HG02678 (cell line): ENCODE data around the gene CCNY.

Source experiments
- ATAC-seq: cut with Tn5 transposase; IDR thresholded peaks from one replicate; pipeline ENCODE4 v1.9.1; 2021; ENCODE audit warnings: mild to moderate bottlenecking, moderate library complexity; ENCODE audit not compliant: unreplicated experiment

The CCNY gene

DNA sequence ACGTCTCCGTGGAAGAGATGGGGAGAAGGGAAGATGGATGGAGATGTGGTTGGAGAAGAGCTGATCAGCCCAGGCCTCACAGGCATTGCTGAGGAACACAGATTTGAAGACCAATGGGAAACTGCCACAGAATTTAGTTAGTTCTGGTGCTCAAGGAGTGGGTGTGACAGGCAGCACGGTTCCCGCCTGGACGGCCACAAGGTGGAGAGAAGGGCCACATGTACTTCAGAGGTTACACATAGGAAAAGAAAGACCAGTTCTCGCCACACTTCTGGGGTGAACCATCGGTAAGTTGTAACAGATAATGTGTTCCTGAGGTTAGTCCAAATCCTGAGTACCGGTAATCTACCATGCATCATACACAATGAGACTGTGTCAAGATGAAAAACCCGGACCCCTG, 239.3 kb downstream of the CCNY start:
- no peak for ATAC-seq

GRCh38 chr10:35576730-35577129, 240.4 kb downstream of the CCNY start:
- ATAC-seq = no peak

- no peak for ATAC-seq
These were observed 241.8 kb downstream of the CCNY start for GRCh38 chr10:35577926-35578617.

DNA sequence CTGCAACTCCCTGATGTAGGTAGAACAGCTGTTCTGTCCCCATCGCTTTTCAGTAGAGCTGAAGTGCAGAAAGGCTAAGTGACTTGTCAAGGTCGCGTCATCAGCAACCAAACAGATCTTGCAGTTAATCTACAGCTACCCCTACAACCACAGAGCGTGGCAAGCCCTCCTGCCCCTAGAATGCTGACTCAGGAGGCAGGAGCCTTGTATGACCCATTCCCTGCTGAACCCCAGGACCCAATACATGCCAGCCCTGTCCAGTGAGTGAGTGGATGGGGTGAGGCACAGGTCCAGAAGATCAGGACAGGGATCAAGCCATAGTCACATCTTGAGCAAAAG, 242.3 kb downstream of the CCNY start:
- no peak for ATAC-seq

DNA sequence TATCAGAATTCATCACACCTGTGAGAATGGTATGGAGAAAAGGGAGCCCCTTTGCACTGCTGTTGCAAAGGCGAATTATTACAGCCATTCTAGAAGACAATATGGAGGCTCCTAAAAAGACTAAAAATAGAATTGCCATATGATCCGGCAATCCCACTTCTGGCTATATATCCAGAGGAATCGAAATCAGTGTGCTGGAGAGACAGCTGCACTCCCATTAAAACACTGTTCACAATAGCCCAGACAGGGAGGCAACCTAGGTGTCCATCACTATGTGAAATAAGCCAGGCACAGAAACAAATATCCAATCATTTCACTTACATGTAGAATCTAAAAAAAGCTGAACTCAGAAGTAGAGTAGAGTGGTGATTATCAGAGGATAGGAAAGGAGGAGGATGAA, 242.8 kb downstream of the CCNY start:
- no peak for ATAC-seq

GRCh38 chr10:35579726-35580422, 243.6 kb downstream of the CCNY start:
- ATAC-seq = no peak

- ATAC-seq = no peak
These were observed 244.1 kb downstream of the CCNY start for GRCh38 chr10:35580423-35580770.

DNA sequence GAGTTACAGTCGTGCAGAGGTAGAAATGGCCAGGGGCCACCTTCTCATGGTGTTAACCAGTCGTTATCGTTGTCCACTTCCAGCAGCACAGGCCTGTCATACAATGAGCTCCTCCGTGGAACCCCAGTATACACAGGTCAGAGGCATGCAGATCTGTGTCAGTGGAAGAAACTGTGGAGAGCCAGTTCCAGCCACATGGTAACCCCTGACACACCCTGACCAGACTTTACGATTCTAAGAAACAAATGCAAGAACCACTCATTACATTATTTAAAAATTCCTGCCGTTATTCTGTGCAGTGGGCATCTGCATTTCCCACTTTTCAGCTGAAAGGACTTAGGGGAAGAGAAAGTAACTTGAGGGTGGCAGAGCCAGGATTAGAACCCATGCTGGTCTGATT, 245.3 kb downstream of the CCNY start:
- no peak for ATAC-seq

- no peak for ATAC-seq
These were observed 248.6 kb downstream of the CCNY start for GRCh38 chr10:35584946-35585345.

DNA sequence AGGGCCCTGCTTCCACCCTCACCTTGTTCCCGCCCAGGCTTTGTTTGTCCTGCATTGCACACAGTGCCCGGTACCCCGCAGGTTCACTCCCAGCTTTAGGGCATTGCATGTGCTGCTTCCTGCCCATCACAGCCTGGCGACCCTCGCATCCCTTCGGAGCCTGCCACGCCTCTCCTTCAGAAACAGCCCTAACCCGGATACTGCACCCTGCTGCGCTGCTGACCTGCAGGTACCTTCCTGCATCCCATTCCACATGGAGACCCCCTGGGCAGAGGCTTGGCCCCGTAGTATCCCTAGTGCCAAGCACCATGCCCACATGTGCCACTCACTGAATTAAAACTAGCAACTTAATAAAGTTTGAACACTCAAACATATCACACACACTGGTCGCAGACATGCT, 249.0 kb downstream of the CCNY start:
- ATAC-seq = no peak

GRCh38 chr10:35585903-35586535, 249.7 kb downstream of the CCNY start:
- no peak for ATAC-seq

- no peak for ATAC-seq
These were observed 252.5 kb downstream of the CCNY start for GRCh38 chr10:35588836-35589235.

GRCh38 chr10:35592441-35592840, 256.1 kb downstream of the CCNY start:
- ATAC-seq = no peak

- no peak for ATAC-seq
These were observed 258.1 kb downstream of the CCNY start for GRCh38 chr10:35594115-35595079.

DNA sequence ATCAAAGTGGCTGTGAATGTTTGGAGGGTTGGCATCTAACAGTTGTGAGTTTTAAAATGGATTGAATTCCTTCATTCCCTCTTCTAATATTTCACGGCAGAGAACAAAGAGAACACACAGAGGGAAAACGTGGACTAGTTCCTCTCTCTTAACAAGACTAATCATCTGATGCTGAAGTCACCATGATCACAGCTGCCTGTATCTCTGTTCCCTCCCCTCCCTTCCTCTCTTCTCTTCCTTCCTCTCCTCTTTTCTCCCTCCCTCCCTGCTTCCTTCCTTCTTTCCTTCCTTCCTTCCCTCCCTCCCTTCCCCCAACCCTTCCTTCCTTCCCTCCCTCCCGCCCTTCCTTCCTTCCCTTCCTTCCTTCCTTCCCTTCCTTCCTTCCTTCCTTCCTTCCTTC, 258.8 kb downstream of the CCNY start:
- ATAC-seq = no peak

DNA sequence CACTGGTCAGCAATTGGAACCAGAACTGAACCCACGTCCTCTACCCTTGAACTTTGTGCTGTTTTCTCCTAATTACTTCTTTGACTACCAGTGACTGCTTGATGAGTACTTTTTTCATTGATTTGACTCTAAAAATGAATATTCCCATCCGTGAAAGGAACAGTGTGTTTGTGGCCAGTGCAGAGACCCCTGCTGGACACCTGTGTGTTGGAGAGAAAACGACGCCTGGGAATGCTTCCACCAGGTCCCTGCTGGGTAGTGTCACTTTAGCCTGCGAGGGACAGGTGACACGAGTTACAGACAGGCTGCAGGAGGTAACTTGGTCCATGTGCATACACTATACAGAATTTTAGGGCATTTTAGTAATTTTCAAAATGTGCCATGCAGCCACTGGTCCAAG, 262.1 kb downstream of the CCNY start:
- ATAC-seq = no peak

- ATAC-seq = no peak
These were observed 263.9 kb downstream of the CCNY start for GRCh38 chr10:35600193-35600592.

DNA sequence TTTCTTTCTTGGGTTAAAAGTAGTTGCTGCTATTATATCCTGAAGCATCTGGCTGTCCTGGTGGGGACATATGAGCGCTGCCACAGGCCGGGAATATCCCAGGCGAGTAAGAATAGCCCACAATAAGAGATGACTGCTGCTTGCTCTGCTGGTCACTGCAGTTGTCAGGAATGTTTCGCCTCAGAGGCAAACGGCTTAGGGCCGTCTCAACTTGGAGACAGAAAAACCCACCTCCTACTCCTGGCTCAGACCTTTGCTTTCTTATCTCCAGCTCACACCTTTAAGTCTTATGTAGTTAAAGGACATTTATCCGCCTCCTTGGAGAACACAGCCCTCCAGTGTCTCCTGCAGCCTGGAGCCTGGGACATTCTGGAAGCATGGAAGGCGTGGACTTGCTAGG, 268.9 kb downstream of the CCNY start, which contains the start of gene GJD4:
Gene GJD4, plus strand, starts transcription at position 151 of the 400 bp plus-strand sequence. Its CDS starts 227 bp downstream, at position 378.
- ATAC-seq = no peak

- no peak for ATAC-seq
These were observed 270.1 kb downstream of the CCNY start for GRCh38 chr10:35606430-35606829.

- ATAC-seq = no peak
These were observed 271.4 kb downstream of the CCNY start for GRCh38 chr10:35607475-35608327.
